GM23338 (cell line): Measurements from ENCODE around the gene NKAPD1.
"Not testable (repeated sequence)": the region's sequence is repeated elsewhere in the genome, so short reads cannot be mapped to it uniquely, and the experiment has no call there.

ENCODE experiments used
- CREB1 ChIP-seq: fragments of 250-450 bp; sonication (Bioruptor Pico); IDR thresholded peaks from 2 replicates; pipeline ENCODE4 v1.5.0; 2020; ENCODE audit warnings: low read depth, mild to moderate bottlenecking, moderate library complexity
- ETS1 ChIP-seq: IDR thresholded peaks from 2 replicates; pipeline ENCODE4 v1.6.1; 2016; ENCODE audit warnings: antibody characterized with exemption
- JUNB ChIP-seq: IDR thresholded peaks from one replicate; pipeline ENCODE4 v1.6.1; 2016; ENCODE audit warnings: antibody characterized with exemption; ENCODE audit not compliant: unreplicated experiment
- POLR2AphosphoS5 ChIP-seq: IDR thresholded peaks from 2 replicates; pipeline ENCODE4 v1.6.1; 2016; ENCODE audit warnings: antibody characterized with exemption, low read depth
- ZNF114 ChIP-seq: fragments of 250-450 bp; sonication (Bioruptor Pico); IDR thresholded peaks from 2 replicates; pipeline ENCODE4 v1.5.0; 2020; ENCODE audit warnings: mild to moderate bottlenecking, moderate library complexity
- TF ChIP-seq, protein P1 (sequence below), 2 experiments: fragments of 200-600 bp in 1 of 2; sonication (generic) in 1 of 2; conservative IDR thresholded peaks; 2 replicates each; pipeline versions ENCODE4 v1.5.1 to v1.6.1; 2016 to 2017; ENCODE audit warnings: antibody characterized with exemption in 2 of 2, low read depth in 2 of 2, mild to moderate bottlenecking in 2 of 2, moderate library complexity in 1 of 2

GRCh38 chr11:112095302-112095701 lies 21.2 kb downstream of the NKAPD1 start:
- TF ChIP-seq POLR2AphosphoS5, CREB1, ETS1, JUNB, ZNF114: not testable (repeated sequence)
- TF ChIP-seq, protein P1, sequence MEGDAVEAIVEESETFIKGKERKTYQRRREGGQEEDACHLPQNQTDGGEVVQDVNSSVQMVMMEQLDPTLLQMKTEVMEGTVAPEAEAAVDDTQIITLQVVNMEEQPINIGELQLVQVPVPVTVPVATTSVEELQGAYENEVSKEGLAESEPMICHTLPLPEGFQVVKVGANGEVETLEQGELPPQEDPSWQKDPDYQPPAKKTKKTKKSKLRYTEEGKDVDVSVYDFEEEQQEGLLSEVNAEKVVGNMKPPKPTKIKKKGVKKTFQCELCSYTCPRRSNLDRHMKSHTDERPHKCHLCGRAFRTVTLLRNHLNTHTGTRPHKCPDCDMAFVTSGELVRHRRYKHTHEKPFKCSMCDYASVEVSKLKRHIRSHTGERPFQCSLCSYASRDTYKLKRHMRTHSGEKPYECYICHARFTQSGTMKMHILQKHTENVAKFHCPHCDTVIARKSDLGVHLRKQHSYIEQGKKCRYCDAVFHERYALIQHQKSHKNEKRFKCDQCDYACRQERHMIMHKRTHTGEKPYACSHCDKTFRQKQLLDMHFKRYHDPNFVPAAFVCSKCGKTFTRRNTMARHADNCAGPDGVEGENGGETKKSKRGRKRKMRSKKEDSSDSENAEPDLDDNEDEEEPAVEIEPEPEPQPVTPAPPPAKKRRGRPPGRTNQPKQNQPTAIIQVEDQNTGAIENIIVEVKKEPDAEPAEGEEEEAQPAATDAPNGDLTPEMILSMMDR (conservative IDR thresholded peaks at IDR 0.05; ENCODE audit: low read depth in 2 of 2) = not testable (repeated sequence)
